KMS-11 (cell line): ENCODE results near the gene NOX5.
"Not testable (repeated sequence)": the region's sequence is repeated elsewhere in the genome, so short reads cannot be mapped to it uniquely, and the experiment has no call there.

Source experiments
- H2AFZ ChIP-seq: fragments of 200-600 bp; sonication (generic); 2 replicates; pipeline ENCODE4 v1.6.1; 2016; ENCODE audit warnings: antibody characterized with exemption, mixed run types, low read depth
- H3K27ac ChIP-seq: fragments of 200-600 bp; sonication (generic); 2 replicates; pipeline ENCODE4 v1.6.1; 2016; ENCODE audit warnings: mild to moderate bottlenecking, mixed run types
- H3K27me3 ChIP-seq: fragments of 200-600 bp; sonication (generic); 2 replicates; pipeline ENCODE4 v1.6.1; 2017; ENCODE audit warnings: mild to moderate bottlenecking, low read depth, mixed run types, moderate library complexity; ENCODE audit not compliant: insufficient read depth
- H3K36me3 ChIP-seq: fragments of 200-600 bp; sonication (generic); 2 replicates; pipeline ENCODE4 v1.6.1; 2017; ENCODE audit warnings: mild to moderate bottlenecking, mixed run types; ENCODE audit not compliant: insufficient read depth
- H3K4me1 ChIP-seq: fragments of 200-600 bp; sonication (generic); 2 replicates; pipeline ENCODE4 v1.6.1; 2016; ENCODE audit warnings: mild to moderate bottlenecking, low read depth, mixed run types; ENCODE audit not compliant: poor library complexity, severe bottlenecking
- H3K4me2 ChIP-seq: fragments of 200-600 bp; sonication (generic); 2 replicates; pipeline ENCODE4 v1.7.0; 2016; ENCODE audit warnings: mild to moderate bottlenecking, mixed run types
- H3K4me3 ChIP-seq: fragments of 200-600 bp; sonication (generic); IDR thresholded peaks from 2 replicates; pipeline ENCODE4 v1.6.1; 2017; ENCODE audit warnings: low read depth, low read length, mixed read lengths; ENCODE audit not compliant: insufficient read depth
- H3K79me2 ChIP-seq: fragments of 200-600 bp; sonication (generic); 2 replicates; pipeline ENCODE4 v1.6.1; 2016; ENCODE audit warnings: low read depth, mixed run types; ENCODE audit not compliant: insufficient read depth
- H3K9ac ChIP-seq: fragments of 200-600 bp; sonication (generic); 2 replicates; pipeline ENCODE4 v1.6.1; 2016; ENCODE audit warnings: mild to moderate bottlenecking, mixed run types
- H4K20me1 ChIP-seq: fragments of 200-600 bp; sonication (generic); 2 replicates; pipeline ENCODE4 v1.6.1; 2016; ENCODE audit warnings: mild to moderate bottlenecking, mixed run types; ENCODE audit not compliant: insufficient read depth
- CTCF ChIP-seq: fragments of 200-600 bp; sonication (generic); conservative IDR thresholded peaks from 2 replicates; pipeline ENCODE4 v1.6.1; 2017; ENCODE audit warnings: low read depth, mild to moderate bottlenecking, antibody characterized with exemption, low read length, moderate library complexity, mixed read lengths

The NOX5 gene

GRCh38 chr15:68972201-68973065, 42.1 kb upstream of the NOX5 start:
- Histone ChIP-seq H3K27ac (no peak overlapping the region), H3K4me1 (no peaks in the 10 kb centered on the region), H4K20me1 (no peaks in the 10 kb centered on the region), H3K4me3 (no peak overlapping the region), H3K9ac (no peak overlapping the region), H3K36me3 (no peaks in the 10 kb centered on the region), H3K27me3 (no peaks in the 10 kb centered on the region), H3K4me2 (no peak overlapping the region), H3K79me2 (no peaks in the 10 kb centered on the region), H2AFZ (no peak overlapping the region)
- no peak for TF ChIP-seq CTCF

DNA sequence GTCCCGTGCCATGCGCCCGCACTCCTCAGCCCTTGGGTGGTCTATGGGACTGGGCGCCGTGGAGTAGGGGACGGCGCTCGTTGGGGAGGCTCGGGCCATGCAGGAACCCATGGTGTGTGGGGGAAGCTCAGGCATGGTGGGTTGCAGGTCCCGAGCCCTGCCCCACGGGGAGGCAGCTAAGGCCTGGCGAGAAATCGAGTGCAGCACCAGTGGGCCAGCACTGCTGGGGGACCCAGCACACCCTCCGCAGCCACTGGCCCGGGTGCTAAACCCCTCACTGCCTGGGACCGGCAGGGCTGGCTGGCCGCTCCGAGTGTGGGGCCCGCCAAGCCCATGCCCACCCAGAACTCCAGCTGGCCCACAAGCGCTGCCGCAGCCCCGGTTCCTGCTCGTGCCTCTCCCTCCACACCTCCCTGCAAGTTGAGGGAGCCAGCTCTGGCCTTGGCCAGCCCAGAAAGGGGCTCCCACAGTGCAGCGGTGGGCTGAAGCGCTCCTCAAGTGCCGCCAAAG, 38.8 kb upstream of the NOX5 start:
- not testable (repeated sequence) for H3K4me3 ChIP-seq, H3K4me2 ChIP-seq, H3K4me1 ChIP-seq, H4K20me1 ChIP-seq, H3K9ac ChIP-seq, H3K27me3 ChIP-seq, H2AFZ ChIP-seq, H3K27ac ChIP-seq, H3K79me2 ChIP-seq, H3K36me3 ChIP-seq

GRCh38 chr15:68977426-68977825, 37.1 kb upstream of the NOX5 start:
- not testable (repeated sequence) for H3K4me1 ChIP-seq, H2AFZ ChIP-seq, H3K9ac ChIP-seq, H3K79me2 ChIP-seq, H3K27me3 ChIP-seq, H4K20me1 ChIP-seq, H3K4me2 ChIP-seq, H3K27ac ChIP-seq, H3K36me3 ChIP-seq, H3K4me3 ChIP-seq

- TF ChIP-seq CTCF, result no peak
- Histone ChIP-seq H2AFZ (no peak overlapping the region), H3K4me3 (no peak overlapping the region), H4K20me1 (no peaks in the 10 kb centered on the region), H3K36me3 (no peaks in the 10 kb centered on the region), H3K79me2 (no peaks in the 10 kb centered on the region), H3K27me3 (no peaks in the 10 kb centered on the region), H3K4me1 (no peaks in the 10 kb centered on the region), H3K9ac (no peak overlapping the region), H3K4me2 (no peak overlapping the region), H3K27ac (no peak overlapping the region)
Measured at GRCh38 chr15:68979006-68979405, 35.5 kb upstream of the NOX5 start.

GRCh38 chr15:68979816-68980215, 34.7 kb upstream of the NOX5 start:
- H3K9ac ChIP-seq, result no peak overlapping the region
- no peak for TF ChIP-seq CTCF
- H3K79me2 ChIP-seq, result no peaks in the 10 kb centered on the region
- no peaks in the 10 kb centered on the region for H3K36me3 ChIP-seq
- no peaks in the 10 kb centered on the region for H3K4me1 ChIP-seq
- no peak overlapping the region for H3K4me2 ChIP-seq
- no peaks in the 10 kb centered on the region for H3K27me3 ChIP-seq
- no peaks in the 10 kb centered on the region for H4K20me1 ChIP-seq
- H2AFZ ChIP-seq, result no peak overlapping the region
- no peak overlapping the region for H3K4me3 ChIP-seq
- H3K27ac ChIP-seq, result no peak overlapping the region
